ENCODE results near the gene TOX2. TPM values are rescaled to one million over a fixed set of nuclear protein-coding genes. Genes with fewer than 3 reads are reported as not detected.

TOX2 gene
- total RNA-seq, 1 experiment from 2014 or later = 1.7 TPM

GRCh38 chr20:43961116-43961515 is 46.5 kb downstream of the TOX2 start:
- Histone ChIP-seq H2BK15ac (ENCODE audit: low read depth, low read length) (no peak overlapping the region), H3K79me2 (ENCODE audit: insufficient read depth, low read length) (no peaks in the 10 kb centered on the region), H4K20me1 (ENCODE audit: control insufficient read depth, insufficient read depth, insufficient read length) (no peaks in the 10 kb centered on the region), H3K23ac (ENCODE audit: insufficient read length, low read depth, low read length) (no peak overlapping the region), H3K9ac (ENCODE audit: extremely low read depth, insufficient read length, low read length) (no peak overlapping the region), H3K56ac (ENCODE audit: insufficient read length, low read depth, low read length) (no peak overlapping the region), H2BK5ac (ENCODE audit: insufficient read length, low read length) (no peak overlapping the region), H2BK20ac (ENCODE audit: low read depth, low read length, poor library complexity, severe bottlenecking) (no peak overlapping the region), H2BK12ac (ENCODE audit: insufficient read length, low read depth, low read length) (no peak overlapping the region), H4K91ac (ENCODE audit: insufficient read length, low read depth, low read length) (no peak overlapping the region), H2AFZ (ENCODE audit: low read length) (no peak overlapping the region), H2AK5ac (ENCODE audit: insufficient read length, low read length) (no peak overlapping the region), H3K4me2 (ENCODE audit: insufficient read depth, insufficient read length, low read length) (no peak overlapping the region), H3K4ac (ENCODE audit: low read depth, low read length) (no peak overlapping the region), H4K8ac (replicated peaks; ENCODE audit: insufficient read length, low read depth, low read length) (no peak overlapping the region), H3K4me1 (ENCODE audit: insufficient read depth, low read length) (peaks cover 14% of the 10 kb centered on the region; the same call in 1 of the 2 replicates), H3K27ac (ENCODE audit: insufficient read length, low read depth, low read length) (no peak overlapping the region), H4K5ac (ENCODE audit: insufficient read length, low read depth, low read length) (no peak overlapping the region), H3K27me3 (ENCODE audit: insufficient read depth, low read length) (no peaks in the 10 kb centered on the region; the same call in 1 of the 2 replicates), H3K79me1 (ENCODE audit: insufficient read depth, low read depth, low read length, poor library complexity, severe bottlenecking) (no peaks in the 10 kb centered on the region), H3K9me3 (ENCODE audit: control insufficient read depth, low read depth, low read length) (no peaks in the 10 kb centered on the region), H2BK120ac (ENCODE audit: low read depth, low read length, poor library complexity, severe bottlenecking) (no peak overlapping the region), H3K14ac (ENCODE audit: insufficient read depth, low read length) (no peak overlapping the region), H3K18ac (ENCODE audit: insufficient read length, low read depth, low read length) (no peak overlapping the region), H3K23me2 (ENCODE audit: insufficient read length, low read depth, low read length, poor library complexity, severe bottlenecking) (no peaks in the 10 kb centered on the region), H3T11ph (ENCODE audit: low read length) (no peak overlapping the region)
- H3K27me3 Mint-ChIP-seq (ENCODE audit: low read depth) = no peaks in the 10 kb centered on the region; the same call in 1 of the 2 replicates
- H3K4me3 Mint-ChIP-seq = no peak overlapping the region
- peak overlapping the region in 2 of 3 experiments; percentile 37 to 66; a peak in 2 of 7 replicates for H3K27ac Mint-ChIP-seq
- WGBS (ENCODE audit: extremely low coverage, insufficient read length, low lambda C conversion rate) = no CpG with 5 or more reads among the region's 5 CpGs
- H3K9me3 Mint-ChIP-seq = peaks cover 2 to 6% of the 10 kb centered on the region in 2 experiments; a peak in 1 of 5 replicates
- no peak for TF ChIP-seq CTCF (conservative IDR thresholded peaks at IDR 0.05)
- peaks cover 0 to 5% (median 0%) of the 10 kb centered on the region in 3 experiments; a peak in 2 of 7 replicates for H3K36me3 Mint-ChIP-seq (ENCODE audit: insufficient read depth in 1 of 3, low read depth in 3 of 3)
- peaks cover 27 to 31% of the 10 kb centered on the region in 2 experiments for H3K4me1 Mint-ChIP-seq
- DNase-seq = no peak
